ENCODE results near the gene GAS7.

DNA sequence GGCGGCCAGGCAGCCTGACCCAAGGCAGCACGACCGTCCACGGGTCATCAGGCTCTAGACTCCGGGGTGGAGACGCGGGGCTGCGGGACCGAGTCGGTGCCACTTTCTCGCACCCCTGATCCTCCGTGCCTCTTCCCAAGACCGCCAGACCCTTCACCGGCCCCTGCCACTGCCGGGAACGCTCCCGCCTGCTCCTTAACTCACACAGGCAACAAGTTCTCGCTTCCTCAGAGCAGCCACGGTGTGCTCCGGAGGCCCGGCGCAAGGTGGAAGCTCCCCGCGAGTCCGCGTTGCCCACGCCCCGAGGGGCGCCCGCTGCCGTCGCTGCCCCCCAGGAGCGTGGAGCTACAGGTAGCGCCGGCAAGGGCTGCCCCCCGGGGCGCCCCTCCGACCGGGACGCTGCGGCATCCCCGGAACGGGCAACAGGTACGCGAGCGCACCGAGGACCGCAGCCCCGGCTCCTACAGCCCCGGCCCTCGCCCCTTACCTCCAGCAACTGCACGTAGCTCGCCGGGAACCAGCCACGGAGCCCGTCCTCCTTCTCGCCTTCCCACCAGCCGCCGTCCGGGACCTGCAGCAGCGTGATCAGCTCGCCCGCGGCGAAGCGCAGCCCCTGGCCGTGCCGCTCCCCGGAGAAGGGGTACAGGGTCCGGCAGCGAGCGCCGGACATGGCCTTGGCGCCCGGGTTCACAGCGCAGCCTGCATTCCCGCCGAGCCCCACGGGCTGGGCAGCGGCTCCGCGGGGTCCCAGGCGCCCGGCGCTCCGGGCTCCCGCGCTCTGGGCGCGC, 491 bp downstream of the GAS7 start:
- TF ChIP-seq, protein P1, sequence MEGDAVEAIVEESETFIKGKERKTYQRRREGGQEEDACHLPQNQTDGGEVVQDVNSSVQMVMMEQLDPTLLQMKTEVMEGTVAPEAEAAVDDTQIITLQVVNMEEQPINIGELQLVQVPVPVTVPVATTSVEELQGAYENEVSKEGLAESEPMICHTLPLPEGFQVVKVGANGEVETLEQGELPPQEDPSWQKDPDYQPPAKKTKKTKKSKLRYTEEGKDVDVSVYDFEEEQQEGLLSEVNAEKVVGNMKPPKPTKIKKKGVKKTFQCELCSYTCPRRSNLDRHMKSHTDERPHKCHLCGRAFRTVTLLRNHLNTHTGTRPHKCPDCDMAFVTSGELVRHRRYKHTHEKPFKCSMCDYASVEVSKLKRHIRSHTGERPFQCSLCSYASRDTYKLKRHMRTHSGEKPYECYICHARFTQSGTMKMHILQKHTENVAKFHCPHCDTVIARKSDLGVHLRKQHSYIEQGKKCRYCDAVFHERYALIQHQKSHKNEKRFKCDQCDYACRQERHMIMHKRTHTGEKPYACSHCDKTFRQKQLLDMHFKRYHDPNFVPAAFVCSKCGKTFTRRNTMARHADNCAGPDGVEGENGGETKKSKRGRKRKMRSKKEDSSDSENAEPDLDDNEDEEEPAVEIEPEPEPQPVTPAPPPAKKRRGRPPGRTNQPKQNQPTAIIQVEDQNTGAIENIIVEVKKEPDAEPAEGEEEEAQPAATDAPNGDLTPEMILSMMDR (IDR thresholded peaks at IDR 0.05): no peak
- no peak for TF ChIP-seq EZH2 (IDR thresholded peaks at IDR 0.05; ENCODE audit: borderline replicate concordance, insufficient read depth, low read depth, low read length, poor library complexity, severe bottlenecking)

All from B cell (primary cell).